ENCODE data around the gene ZNF827.

ZNF827 gene

DNA sequence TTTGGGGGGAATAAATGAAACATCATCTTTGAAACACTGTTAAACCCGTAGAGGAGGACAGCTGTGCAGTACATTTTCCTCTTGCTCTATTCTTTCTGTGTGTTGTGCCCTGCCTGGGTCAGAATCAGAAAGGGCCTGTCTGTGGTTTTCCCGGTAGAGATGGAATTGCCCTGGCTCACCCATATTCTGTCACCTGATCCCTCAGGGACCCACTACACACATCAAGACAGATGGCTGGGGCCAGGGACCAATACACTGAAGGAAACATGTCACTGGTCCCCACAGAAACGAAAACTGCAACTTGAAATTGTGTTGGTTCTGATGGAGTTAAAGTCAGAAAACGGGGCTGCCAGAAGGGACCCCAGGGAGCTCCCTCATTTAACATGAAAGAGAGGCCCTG is 114.9 kb downstream of the ZNF827 start:
- DNase-seq = no peak

DNA sequence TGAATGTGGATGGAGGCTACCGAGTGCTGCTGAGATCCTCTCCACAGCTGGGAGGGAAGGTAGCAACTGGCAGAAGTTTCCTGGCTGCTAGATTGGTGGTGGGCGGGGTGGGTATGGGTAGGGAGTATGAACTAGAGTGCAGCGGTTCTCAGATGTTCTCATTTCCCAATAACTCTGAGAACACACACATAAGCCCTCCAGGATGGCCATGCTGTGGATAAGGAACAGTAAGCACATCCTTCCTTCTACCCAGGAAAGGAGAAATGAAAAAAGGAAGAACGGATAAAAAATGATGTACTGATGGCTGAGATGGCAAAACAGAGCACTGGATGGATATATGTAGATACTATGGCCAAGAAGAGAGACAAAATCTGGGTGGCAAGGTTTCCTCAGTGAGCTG is 116.0 kb downstream of the ZNF827 start:
- DNase-seq = no peak

DNA sequence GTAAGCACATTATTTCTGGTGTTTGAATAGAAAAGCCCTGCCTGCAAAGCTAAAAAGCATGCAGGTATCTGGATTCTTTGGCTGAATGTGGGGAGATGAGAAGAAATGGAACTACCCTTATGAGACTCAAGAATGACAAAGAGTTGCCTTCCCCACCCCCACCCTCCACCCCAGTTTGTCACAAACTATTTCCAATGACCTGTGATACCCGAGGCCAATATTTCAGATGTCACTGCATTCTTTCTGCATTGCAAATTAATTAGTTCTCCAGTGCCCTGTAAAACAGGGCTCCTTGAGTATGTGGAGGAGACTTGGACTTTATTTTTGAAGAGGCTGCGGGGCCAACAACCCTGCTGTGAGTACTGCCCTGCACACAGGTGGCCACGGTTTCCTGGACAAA is 116.4 kb downstream of the ZNF827 start:
- no peak for DNase-seq

DNA sequence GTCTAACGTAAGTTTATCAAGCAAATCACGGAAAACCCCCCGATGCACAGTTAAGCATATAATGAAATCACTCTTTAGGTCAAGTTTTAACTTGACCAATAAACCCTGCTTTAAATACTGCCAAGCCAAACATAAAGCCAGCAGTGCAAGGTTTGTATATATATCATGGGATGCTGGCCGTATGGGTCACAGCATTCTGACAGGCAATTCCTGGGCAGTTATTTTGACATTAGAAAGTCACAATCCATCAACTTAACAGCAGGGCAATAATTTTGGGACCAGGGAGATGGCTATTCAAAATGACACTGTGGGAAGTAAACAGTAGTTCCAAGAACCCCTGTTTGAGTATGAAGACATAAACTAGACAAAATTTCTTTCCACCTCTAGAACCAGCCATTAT is 116.9 kb downstream of the ZNF827 start:
- DNase-seq = no peak

DNA sequence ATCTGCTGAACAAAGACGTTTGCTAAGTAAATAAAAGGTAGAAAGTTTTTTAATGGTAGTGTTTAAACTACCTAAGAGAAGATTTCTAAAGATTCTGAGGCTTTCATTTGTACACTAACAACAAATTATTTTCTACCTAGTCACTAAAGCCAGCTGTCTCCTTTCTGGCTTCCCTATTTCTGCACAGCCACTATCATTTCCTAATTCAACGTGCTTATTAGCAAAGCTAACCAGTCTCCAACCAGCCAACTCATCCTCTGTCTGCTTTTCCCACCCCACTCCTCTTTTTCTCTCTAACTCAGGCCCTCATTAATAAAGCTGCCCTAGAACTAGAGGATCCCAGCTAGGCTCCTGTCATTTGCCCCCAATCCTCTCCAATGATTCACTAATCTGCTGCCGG is 118.2 kb downstream of the ZNF827 start:
- peak in 1 of 2 experiments; percentile 1 for DNase-seq

GRCh38 chr4:145819853-145820181 is 118.8 kb downstream of the ZNF827 start:
- DNase-seq = no peak

DNA sequence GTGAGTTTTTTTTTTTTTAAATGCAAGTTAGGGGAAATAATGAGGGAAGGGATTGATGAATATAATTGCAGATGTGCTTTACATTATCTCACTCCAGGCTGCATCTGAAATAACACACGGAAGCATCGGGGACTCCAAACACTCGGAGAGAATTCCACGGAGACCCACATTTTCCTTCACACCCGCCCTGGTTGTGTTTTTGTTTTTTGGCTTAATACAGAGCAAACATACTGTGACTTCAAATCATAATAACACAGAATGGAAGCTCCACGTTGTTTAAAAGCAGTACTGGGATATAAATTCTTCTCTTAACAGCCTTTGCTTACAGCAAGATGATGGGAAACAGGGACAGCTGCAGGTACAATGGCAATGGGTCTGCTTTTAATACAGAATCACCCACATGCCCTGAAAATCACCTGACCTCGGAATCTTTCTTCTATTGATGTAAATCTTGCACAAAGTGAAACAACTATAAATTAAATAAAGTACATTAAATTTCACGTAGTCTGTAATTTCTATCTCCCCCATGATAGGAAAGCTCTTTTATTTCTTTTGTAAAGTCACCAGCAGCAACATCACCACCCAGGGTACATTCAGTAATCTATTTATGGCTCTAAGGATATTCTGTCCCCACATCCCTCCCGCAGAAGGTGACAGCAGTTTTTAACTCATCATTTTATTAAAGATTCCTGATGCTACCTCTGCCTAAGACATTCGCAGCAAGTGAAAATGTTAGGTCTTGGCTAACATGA is 119.3 kb downstream of the ZNF827 start:
- no peak for DNase-seq

DNA sequence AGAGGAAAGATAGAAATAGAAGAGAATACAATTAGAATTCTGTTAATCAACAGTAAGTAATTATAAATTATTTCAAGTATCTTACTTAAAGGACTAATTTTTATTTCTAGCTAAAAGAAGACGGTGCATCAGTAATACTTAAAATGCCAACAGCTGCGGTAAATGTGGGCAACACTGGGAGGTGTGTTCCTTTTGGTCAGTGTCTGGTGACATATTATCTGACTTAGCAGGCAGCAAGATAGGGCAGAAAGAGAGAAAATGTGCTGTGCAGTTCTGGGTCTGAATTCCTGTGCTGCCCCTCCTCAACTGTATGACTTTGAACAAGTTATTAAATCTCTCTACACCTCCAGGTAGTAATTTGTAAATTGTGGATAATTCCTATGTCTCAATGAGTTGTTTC is 120.6 kb downstream of the ZNF827 start:
- DNase-seq = no peak

- no peak for DNase-seq
These were observed 122.5 kb downstream of the ZNF827 start for GRCh38 chr4:145816091-145816490.

GRCh38 chr4:145815626-145816025 is 123.0 kb downstream of the ZNF827 start:
- no peak for DNase-seq

GRCh38 chr4:145815027-145815612 is 123.5 kb downstream of the ZNF827 start:
- no peak for DNase-seq

GRCh38 chr4:145814246-145814645 is 124.4 kb downstream of the ZNF827 start:
- no peak for DNase-seq

DNA sequence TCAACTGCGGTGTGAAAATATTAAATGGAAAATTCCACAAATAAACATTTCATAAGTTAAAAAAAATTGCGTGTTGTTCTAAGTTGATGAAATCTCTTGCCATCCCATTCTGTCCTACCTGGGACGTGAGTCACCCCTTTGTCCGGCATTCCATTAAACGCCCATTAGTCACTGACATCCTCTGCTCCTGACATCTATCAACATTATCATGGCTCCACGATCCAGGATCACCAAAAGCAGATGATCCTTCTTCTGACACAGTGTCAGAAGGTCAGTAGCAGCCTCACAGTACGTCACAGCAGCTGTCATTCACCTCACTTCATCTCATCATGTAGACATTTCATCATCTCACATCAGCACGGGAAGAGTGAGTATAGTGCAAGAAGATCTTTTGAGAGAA is 125.7 kb downstream of the ZNF827 start:
- DNase-seq = no peak

- DNase-seq = no peak
These were observed 129.6 kb downstream of the ZNF827 start for GRCh38 chr4:145808848-145809512.

GRCh38 chr4:145808021-145808650 is 130.5 kb downstream of the ZNF827 start:
- DNase-seq = no peak

GRCh38 chr4:145805490-145805889 is 133.1 kb downstream of the ZNF827 start:
- no peak for DNase-seq

DNA sequence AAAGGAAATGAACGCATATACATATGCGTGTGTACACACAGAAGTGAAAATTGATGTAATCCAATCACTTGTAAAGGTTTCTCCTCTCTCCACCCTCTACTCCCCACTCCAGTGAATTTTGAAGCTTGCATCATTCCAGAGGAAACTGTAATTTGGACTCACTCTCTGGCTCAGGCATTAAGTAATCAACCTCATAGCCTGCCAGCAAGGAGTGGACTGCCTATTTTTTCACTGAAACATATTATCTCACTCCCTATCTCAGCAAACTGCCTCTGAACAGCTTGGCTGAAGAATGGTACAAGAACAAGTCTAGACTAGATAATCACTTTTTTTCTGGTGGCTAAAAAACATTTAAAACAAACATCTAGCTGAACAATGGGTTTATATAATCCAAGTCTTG is 134.5 kb downstream of the ZNF827 start:
- no peak for DNase-seq

DNA sequence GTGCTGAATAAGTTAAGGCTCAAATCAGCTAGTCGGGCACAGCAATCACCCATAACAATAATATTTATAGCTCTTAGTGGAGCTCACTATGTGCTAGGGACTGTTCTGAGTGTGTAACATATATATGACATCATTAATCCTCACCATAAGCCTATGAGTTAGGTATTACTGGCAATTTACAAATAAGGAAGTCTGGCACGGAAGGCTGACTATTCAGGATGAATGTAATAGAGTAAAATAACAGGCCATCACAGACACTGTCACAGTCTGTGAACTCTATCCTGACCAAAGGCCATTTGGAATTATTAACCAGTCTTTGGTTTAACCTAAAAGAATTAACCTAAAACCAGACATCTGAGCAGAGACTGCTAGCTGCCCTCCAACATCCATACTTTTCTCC is 139.4 kb downstream of the ZNF827 start:
- no peak for DNase-seq

DNA sequence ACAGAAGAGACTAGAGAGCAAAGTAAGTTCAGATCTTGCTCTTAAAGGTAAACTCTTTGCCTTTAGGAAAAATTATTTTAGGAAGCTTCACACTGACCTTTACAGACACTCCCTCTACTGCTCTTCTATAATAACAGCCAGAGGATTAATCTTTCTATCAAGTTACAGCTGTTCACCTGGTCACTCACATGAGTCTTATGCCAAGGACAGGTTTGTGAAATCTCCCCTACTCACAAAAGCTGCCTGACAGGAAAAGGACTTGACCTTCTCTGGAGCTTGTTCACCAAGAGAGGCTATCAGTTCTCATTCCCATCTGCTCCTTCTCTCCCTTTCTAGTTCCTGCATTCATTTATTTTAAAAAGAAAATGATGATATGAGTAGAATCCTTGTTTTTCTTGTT is 141.3 kb downstream of the ZNF827 start:
- DNase-seq = no peak

- DNase-seq = no peak
These were observed 142.3 kb downstream of the ZNF827 start for GRCh38 chr4:145796346-145796745.

GRCh38 chr4:145795521-145795920 is 143.1 kb downstream of the ZNF827 start:
- no peak for DNase-seq

DNA sequence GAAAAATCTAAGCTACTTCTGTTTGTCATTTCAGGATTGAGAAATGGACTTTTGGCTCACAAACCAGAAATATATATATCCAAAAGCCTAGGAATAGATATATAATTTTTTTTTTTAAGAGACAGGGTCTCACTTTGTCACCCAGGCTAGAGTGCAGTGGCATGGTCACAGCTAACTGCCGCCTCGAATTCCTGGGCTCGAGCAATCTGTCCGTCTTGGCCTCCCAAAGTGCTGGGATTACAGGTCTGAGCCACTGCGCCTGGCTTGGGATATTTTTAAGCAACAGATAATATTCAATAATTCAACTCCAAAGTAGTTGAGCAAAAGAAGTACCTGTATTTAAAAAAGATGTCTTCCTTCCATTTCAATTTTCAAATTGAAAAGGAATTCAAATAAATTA is 146.2 kb downstream of the ZNF827 start:
- no peak for DNase-seq

GRCh38 chr4:145791988-145792387 is 146.6 kb downstream of the ZNF827 start:
- DNase-seq = no peak

DNA sequence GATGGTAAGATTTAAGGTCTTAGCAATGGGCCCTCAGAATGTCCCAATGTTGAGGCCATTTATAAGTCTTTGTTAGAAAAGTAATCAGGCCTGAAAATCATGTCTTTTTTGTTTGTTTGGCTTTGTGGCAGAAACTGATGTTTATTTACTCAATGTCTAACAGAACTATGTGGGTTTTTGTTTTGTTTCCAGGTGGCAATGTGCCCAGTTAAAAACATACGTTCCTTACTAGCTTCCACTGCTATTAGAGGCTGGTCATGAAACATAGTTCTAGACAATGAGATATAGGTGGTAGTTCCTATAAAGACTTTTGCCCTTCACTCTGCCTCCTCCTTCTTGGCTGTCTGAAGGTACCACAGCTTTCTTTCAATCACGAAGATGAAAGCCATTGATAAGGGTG is 149.9 kb downstream of the ZNF827 start:
- no peak for DNase-seq
